Endodermal cell (in vitro differentiated cells): ENCODE results near the gene PPP2R2B. TPM values are rescaled to one million over a fixed set of nuclear protein-coding genes. Genes with fewer than 3 reads are reported as not detected.
"Not testable (repeated sequence)": the region's sequence is repeated elsewhere in the genome, so short reads cannot be mapped to it uniquely, and the experiment has no call there.

ENCODE experiments used
- DNase-seq: peaks from one replicate; pipeline ENCODE4 v3.0.0-alpha.2; 2017
- H3K27ac ChIP-seq: 2 replicates; pipeline ENCODE4 v1.5.1; 2013; ENCODE audit warnings: mild to moderate bottlenecking, low read depth, low read length, moderate library complexity
- H3K27me3 ChIP-seq: 2 replicates; pipeline ENCODE4 v1.6.1; 2013; ENCODE audit warnings: mild to moderate bottlenecking, low read length, moderate library complexity; ENCODE audit not compliant: insufficient read depth, control insufficient read depth, poor library complexity, severe bottlenecking
- H3K36me3 ChIP-seq: 2 replicates; pipeline ENCODE4 v1.7.0; 2013; ENCODE audit warnings: mild to moderate bottlenecking, low read length, moderate library complexity; ENCODE audit not compliant: control insufficient read depth, insufficient read depth
- H3K4me1 ChIP-seq: one replicate; pipeline ENCODE4 v1.7.0; 2013; ENCODE audit warnings: low read length; ENCODE audit not compliant: control insufficient read depth, insufficient read depth
- H3K4me3 ChIP-seq: 2 replicates; pipeline ENCODE4 v1.5.1; 2013; ENCODE audit warnings: mild to moderate bottlenecking, low read length, moderate library complexity
- H3K9ac ChIP-seq: 2 replicates; pipeline ENCODE4 v1.6.1; 2013; ENCODE audit warnings: mild to moderate bottlenecking, low read length, moderate library complexity; ENCODE audit not compliant: poor library complexity, severe bottlenecking; ENCODE audit errors: extremely low read depth
- H3K9me3 ChIP-seq: 2 replicates; pipeline ENCODE4 v1.6.1; 2013; ENCODE audit warnings: mild to moderate bottlenecking, low read length, moderate library complexity; ENCODE audit not compliant: control insufficient read depth
- H3K27ac Mint-ChIP-seq: 2 replicates; pipeline ENCODE4 v1.8.0; 2020; ENCODE audit warnings: mixed read lengths
- H3K27me3 Mint-ChIP-seq: 2 replicates; pipeline ENCODE4 v1.8.0; 2021; ENCODE audit warnings: mild to moderate bottlenecking, mixed read lengths; ENCODE audit not compliant: insufficient read depth
- H3K36me3 Mint-ChIP-seq: 2 replicates; pipeline ENCODE4 v1.8.0; 2020; ENCODE audit warnings: low read depth, mixed read lengths
- H3K4me1 Mint-ChIP-seq: 2 replicates; pipeline ENCODE4 v1.8.0; 2020; ENCODE audit warnings: mixed read lengths
- H3K4me3 Mint-ChIP-seq: 2 replicates; pipeline ENCODE4 v1.8.0; 2020; ENCODE audit warnings: mild to moderate bottlenecking, moderate library complexity, mixed read lengths
- H3K9me3 Mint-ChIP-seq: 2 replicates; pipeline ENCODE4 v1.8.0; 2020; ENCODE audit warnings: mild to moderate bottlenecking, mixed read lengths
- WGBS, 2 experiments: methylation state at CpG; one replicate each; pipeline versions ENCODE4 v1.1.5 to v1.1.7; 2013; ENCODE audit warnings: missing lambda C conversion rate in 2 of 2, mixed read lengths in 1 of 2; ENCODE audit not compliant: insufficient coverage in 1 of 2, insufficient read length in 1 of 2; 5-methylcytosine and 5-hydroxymethylcytosine counted together
- total RNA-seq, 2 donors: library from RNA; stranded (reverse); fragmentation: NEBNext Ultra II Directional in 1 of 2; extraction: Animal tissue kit (Norgen Biotek cat#: 25700) in 1 of 2; gene quantifications; 2 replicates in 1 of 2; 3 replicates in 1 of 2; pipeline ENCODE4 v1.2.1, GENCODE V29; 2021
- TF ChIP-seq, protein P1 (sequence below): fragments of 200-600 bp; sonication (generic); conservative IDR thresholded peaks from 2 replicates; pipeline ENCODE4 v1.5.0; 2021; ENCODE audit warnings: antibody characterized with exemption, mild to moderate bottlenecking

The PPP2R2B gene
- total RNA-seq, 2 donors from 2014 or later, result 3.3 to 8.0 TPM

DNA sequence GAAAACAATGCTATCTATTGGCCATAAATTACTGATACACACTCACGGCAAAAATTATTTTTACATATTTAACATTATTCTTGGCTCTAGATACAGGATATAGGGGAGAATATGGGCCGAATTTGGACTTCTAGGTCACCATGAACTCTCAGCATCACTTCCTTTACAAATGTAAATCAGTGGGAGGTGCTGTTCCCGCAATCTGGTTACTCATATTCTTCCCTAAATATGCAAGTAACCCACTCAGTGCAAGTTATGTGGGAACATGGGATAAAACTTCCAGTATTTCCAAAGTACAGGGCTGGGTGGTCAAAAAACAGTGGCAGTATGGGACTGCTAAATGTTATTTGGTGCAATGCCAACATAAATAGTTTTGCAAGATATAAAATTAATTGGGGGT is 145.6 kb downstream of the PPP2R2B start:
- Histone ChIP-seq H3K4me3 (no peak overlapping the region), H3K36me3 (no peaks in the 10 kb centered on the region), H3K27me3 (no peaks in the 10 kb centered on the region), H3K27ac (no peak overlapping the region), H3K9me3 (peaks cover 28% of the 10 kb centered on the region), H3K4me1 (no peaks in the 10 kb centered on the region), H3K9ac (no peak overlapping the region)
- Mint-ChIP-seq H3K4me3 (no peak overlapping the region), H3K9me3 (peaks cover 34% of the 10 kb centered on the region), H3K27me3 (no peaks in the 10 kb centered on the region), H3K36me3 (peaks cover 22% of the 10 kb centered on the region), H3K4me1 (no peaks in the 10 kb centered on the region), H3K27ac (no peak overlapping the region)
- no peak for DNase-seq
- TF ChIP-seq, protein P1, sequence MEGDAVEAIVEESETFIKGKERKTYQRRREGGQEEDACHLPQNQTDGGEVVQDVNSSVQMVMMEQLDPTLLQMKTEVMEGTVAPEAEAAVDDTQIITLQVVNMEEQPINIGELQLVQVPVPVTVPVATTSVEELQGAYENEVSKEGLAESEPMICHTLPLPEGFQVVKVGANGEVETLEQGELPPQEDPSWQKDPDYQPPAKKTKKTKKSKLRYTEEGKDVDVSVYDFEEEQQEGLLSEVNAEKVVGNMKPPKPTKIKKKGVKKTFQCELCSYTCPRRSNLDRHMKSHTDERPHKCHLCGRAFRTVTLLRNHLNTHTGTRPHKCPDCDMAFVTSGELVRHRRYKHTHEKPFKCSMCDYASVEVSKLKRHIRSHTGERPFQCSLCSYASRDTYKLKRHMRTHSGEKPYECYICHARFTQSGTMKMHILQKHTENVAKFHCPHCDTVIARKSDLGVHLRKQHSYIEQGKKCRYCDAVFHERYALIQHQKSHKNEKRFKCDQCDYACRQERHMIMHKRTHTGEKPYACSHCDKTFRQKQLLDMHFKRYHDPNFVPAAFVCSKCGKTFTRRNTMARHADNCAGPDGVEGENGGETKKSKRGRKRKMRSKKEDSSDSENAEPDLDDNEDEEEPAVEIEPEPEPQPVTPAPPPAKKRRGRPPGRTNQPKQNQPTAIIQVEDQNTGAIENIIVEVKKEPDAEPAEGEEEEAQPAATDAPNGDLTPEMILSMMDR, result no peak
- 80 to 82% methylated on average over 1 of the region's 3 CpGs for WGBS, 2 experiments

DNA sequence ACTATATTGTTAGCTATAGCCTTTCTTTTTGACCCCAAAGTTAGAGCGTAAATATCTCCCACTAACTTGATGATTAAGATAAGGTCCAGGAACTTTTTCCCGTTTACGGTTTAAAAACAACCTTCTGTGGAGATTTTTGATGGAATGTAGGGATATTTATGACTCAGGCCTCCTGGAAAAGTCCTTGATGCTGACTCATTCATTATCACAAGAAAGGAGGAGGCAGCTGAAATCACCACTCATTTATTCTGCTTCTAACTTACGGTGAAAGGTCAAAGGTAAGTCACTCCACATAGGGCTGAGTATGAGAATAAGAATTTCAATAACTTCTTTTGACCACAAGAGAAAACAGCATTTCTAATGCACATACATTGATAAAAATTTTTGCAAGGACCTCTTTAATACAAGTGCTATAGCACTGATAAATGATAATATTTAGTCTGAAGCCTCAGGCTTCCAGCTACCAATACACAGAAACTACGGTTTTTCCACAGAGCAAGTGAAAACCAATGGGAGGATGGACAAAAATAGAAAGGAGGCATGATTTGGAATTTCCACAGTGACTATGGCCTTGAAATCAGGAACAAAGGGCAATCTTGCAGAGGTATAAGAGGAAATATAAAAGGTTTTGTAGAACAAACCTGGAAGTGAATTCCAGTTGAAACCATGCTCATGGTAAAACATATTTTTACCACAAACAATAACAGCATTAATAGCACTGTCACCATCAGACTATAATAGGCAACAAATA is 146.5 kb downstream of the PPP2R2B start:
- no peak overlapping the region for H3K4me3 ChIP-seq
- Mint-ChIP-seq H3K4me1 (no peaks in the 10 kb centered on the region), H3K36me3 (peaks cover 22% of the 10 kb centered on the region), H3K27ac (peak overlapping the region; percentile 72), H3K9me3 (peaks cover 38% of the 10 kb centered on the region), H3K4me3 (no peak overlapping the region), H3K27me3 (no peaks in the 10 kb centered on the region)
- DNase-seq, result no peak
- H3K4me1 ChIP-seq, result no peaks in the 10 kb centered on the region
- H3K27ac ChIP-seq, result no peak overlapping the region
- TF ChIP-seq, protein P1, result no peak
- no peak overlapping the region for H3K9ac ChIP-seq
- H3K9me3 ChIP-seq, result peaks cover 29% of the 10 kb centered on the region
- H3K27me3 ChIP-seq, result no peaks in the 10 kb centered on the region
- WGBS, 2 experiments, result 76 to 85% methylated on average over 1 to 5 of the region's 5 CpGs
- H3K36me3 ChIP-seq, result no peaks in the 10 kb centered on the region

DNA sequence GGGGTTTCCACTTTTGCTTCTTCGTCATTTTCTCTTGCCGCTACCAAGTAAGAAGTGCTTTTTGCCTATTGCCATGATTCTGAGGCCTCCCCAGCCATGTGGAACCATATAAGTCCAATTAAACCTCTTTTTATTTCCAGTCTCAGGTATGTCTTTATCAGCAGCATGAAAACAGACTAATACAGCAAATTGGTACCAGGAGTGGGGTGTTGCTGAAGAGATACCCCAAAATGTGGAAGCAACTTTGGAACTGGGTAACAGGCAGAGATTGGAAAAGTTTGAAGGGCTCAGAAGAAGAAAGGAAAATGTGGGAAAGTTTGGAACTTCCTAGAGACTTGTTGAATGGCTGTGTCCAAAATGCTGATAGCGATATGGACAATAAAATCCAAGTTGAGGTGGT is 149.8 kb downstream of the PPP2R2B start:
- not testable (repeated sequence) for DNase-seq, H3K27ac ChIP-seq, H3K4me3 Mint-ChIP-seq, H3K27me3 ChIP-seq, H3K4me1 Mint-ChIP-seq, H3K36me3 ChIP-seq, H3K9ac ChIP-seq, H3K4me1 ChIP-seq, H3K27ac Mint-ChIP-seq, H3K27me3 Mint-ChIP-seq
- Mint-ChIP-seq H3K36me3 (peaks cover 22% of the 10 kb centered on the region), H3K9me3 (peaks cover 38% of the 10 kb centered on the region)
- peaks cover 29% of the 10 kb centered on the region for H3K9me3 ChIP-seq
- H3K4me3 ChIP-seq, result peak overlapping the region; percentile 13
- 88 to 96% methylated on average over 3 of the region's 3 CpGs for WGBS, 2 experiments
